K562 (cell line): ENCODE results near the gene UBE2V1. TPM values are rescaled to one million over a fixed set of nuclear protein-coding genes. Genes with fewer than 3 reads are reported as not detected.

Experiments used
- ATAC-seq: fragments of 200-7000 bp; cut with Tn5 transposase; 3 replicates; pipeline ENCODE4 v1.9.1; 2020; ENCODE audit warnings: moderate library complexity
- BruUV-seq: library from RNA; stranded (reverse); fragments of 400-500 nt; replicated peaks from 2 replicates; lab custom pipeline; 2021; lab: Mats Ljungman, UMichigan
- CTCF ChIA-PET: fragments of 300-600 bp; formaldehyde crosslinking; extraction: SDS; loops from one replicate; lab custom pipeline; 2021; ENCODE audit warnings: low intra/inter-chr PET ratio; lab: Yijun Ruan, JAX
- POLR2A ChIA-PET: fragments of 300-600, 350-650 bp; sonication (Branson Sonifier 250); formaldehyde crosslinking; extraction: SDS; loops from one replicate; lab custom pipeline; 2021; ENCODE audit warnings: antibody characterized with exemption, inconsistent platforms; lab: Yijun Ruan, JAX
- DNase-seq, 4 experiments: peaks; one replicate each; pipeline versions ENCODE4 v3.0.0 to v3.0.0-alpha.2; 2011 to 2018; ENCODE audit warnings: low spot score in 3 of 4, mixed read lengths in 3 of 4; ENCODE audit errors: extremely low read depth in 1 of 4
- FAIRE-seq: peaks from 2 replicates; lab custom pipeline; 2011; peaks lifted over from hg19 to GRCh38; lab: Jason Lieb, UNC
- H2AFZ ChIP-seq: 2 replicates; pipeline ENCODE4 v1.6.0; 2011; ENCODE audit warnings: low read depth, low read length, control low read depth, inconsistent platforms
- H3K27ac ChIP-seq: fragments of 200-600 bp; 3 replicates; pipeline ENCODE4 v1.8.0; 2011; ENCODE audit warnings: low read depth, mild to moderate bottlenecking, control low read depth, inconsistent platforms, low read length, moderate library complexity, mixed read lengths; ENCODE audit errors: extremely low read depth
- H3K27me3 ChIP-seq, 2 experiments: fragments of 300-600 bp in 1 of 2; 2 replicates in 1 of 2; 3 replicates in 1 of 2; pipeline versions ENCODE4 v1.6.0 to v1.8.0; 2011; ENCODE audit warnings: inconsistent platforms in 2 of 2, low read length in 2 of 2, mild to moderate bottlenecking in 1 of 2, mixed read lengths in 1 of 2, moderate library complexity in 1 of 2; ENCODE audit not compliant: control insufficient read depth in 2 of 2, insufficient read depth in 2 of 2
- H3K36me3 ChIP-seq: fragments of 300-600 bp; 3 replicates; pipeline ENCODE4 v1.8.0; 2011; ENCODE audit warnings: mild to moderate bottlenecking, low read length, inconsistent platforms; ENCODE audit not compliant: control insufficient read depth, insufficient read depth
- H3K4me1 ChIP-seq, 2 experiments: fragments of 200-600 bp in 1 of 2; replicated peaks in 1 of 2; 2 replicates in 1 of 2; 3 replicates in 1 of 2; pipeline versions ENCODE4 v1.5.1 to v1.8.0; 2011; ENCODE audit warnings: inconsistent platforms in 2 of 2, low read length in 2 of 2, mild to moderate bottlenecking in 1 of 2, mixed read lengths in 1 of 2, moderate library complexity in 1 of 2; ENCODE audit not compliant: control insufficient read depth in 2 of 2, insufficient read depth in 2 of 2
- H3K4me2 ChIP-seq: 2 replicates; pipeline ENCODE4 v1.6.1; 2011; ENCODE audit warnings: low read length, control low read depth, inconsistent platforms, mixed read lengths; ENCODE audit not compliant: insufficient read depth
- H3K4me3 ChIP-seq: fragments of 200-600 bp; sonication (generic), shearing (Covaris generic); 2 replicates; pipeline ENCODE4 v1.5.1; 2016; ENCODE audit warnings: control low read depth, inconsistent platforms
- H3K79me2 ChIP-seq: fragments of 200-600 bp; 3 replicates; pipeline ENCODE4 v1.8.0; 2011; ENCODE audit warnings: low read length, inconsistent platforms; ENCODE audit not compliant: control insufficient read depth, insufficient read depth
- H3K9ac ChIP-seq, 2 experiments: 2 replicates each; pipeline versions ENCODE4 v1.6.0 to v1.6.1; 2011; ENCODE audit warnings: low read depth in 2 of 2, low read length in 2 of 2, control low read depth in 1 of 2, inconsistent platforms in 1 of 2, mild to moderate bottlenecking in 1 of 2, mixed read lengths in 1 of 2; ENCODE audit not compliant: insufficient read depth in 1 of 2
- H3K9me1 ChIP-seq: one replicate; pipeline ENCODE4 v1.6.0; 2011; ENCODE audit warnings: inconsistent platforms, mild to moderate bottlenecking, low read length, moderate library complexity; ENCODE audit not compliant: control insufficient read depth, insufficient read depth
- H3K9me3 ChIP-seq: replicated peaks from 2 replicates; pipeline ENCODE4 v1.5.1; 2011; ENCODE audit warnings: low read depth, low read length, inconsistent platforms; ENCODE audit not compliant: control insufficient read depth, insufficient read depth
- H4K20me1 ChIP-seq: replicated peaks from 2 replicates; pipeline ENCODE4 v1.6.1; 2011; ENCODE audit warnings: low read length, inconsistent platforms, mixed read lengths; ENCODE audit not compliant: control insufficient read depth, insufficient read depth
- CUX1 ChIP-seq: fragments of 200-800 bp; sonication (Bioruptor generic); IDR thresholded peaks from 2 replicates; pipeline ENCODE4 v1.6.1; 2016; ENCODE audit warnings: missing genetic modification characterization, missing compliant biosample characterization
- GABPA ChIP-seq: fragments of 200-800 bp; sonication (Bioruptor generic); conservative IDR thresholded peaks from 2 replicates; pipeline ENCODE4 v1.6.1; 2016; ENCODE audit warnings: low read depth, missing genetic modification characterization, missing compliant biosample characterization
- MAZ ChIP-seq, 2 experiments: fragments of 450-650 bp in 1 of 2; sonication (generic) in 1 of 2; formaldehyde crosslinking; IDR thresholded peaks in 1 of 2; conservative IDR thresholded peaks in 1 of 2; 2 replicates each; pipeline versions ENCODE4 v1.4.0 to v1.5.0; 2020; ENCODE audit warnings: mild to moderate bottlenecking in 1 of 2, missing genetic modification reagents in 1 of 2
- PHB2 ChIP-seq: fragments of 450-650 bp; IDR thresholded peaks from 2 replicates; pipeline ENCODE4 v1.6.1; 2017; ENCODE audit warnings: low read depth
- PKNOX1 ChIP-seq: fragments of 450-650 bp; IDR thresholded peaks from 2 replicates; pipeline ENCODE4 v1.6.1; 2016
- SPI1 ChIP-seq: IDR thresholded peaks from 2 replicates; pipeline ENCODE4 v1.6.1; 2011; ENCODE audit warnings: low read depth, low read length, control low read depth, borderline replicate concordance
- ZMIZ1 ChIP-seq, 2 experiments: fragments of 150-350 bp in 1 of 2; IDR thresholded peaks; 2 replicates each; pipeline ENCODE4 v1.6.1; 2012 to 2016; ENCODE audit warnings: low read depth in 2 of 2, low read length in 2 of 2, mild to moderate bottlenecking in 1 of 2, moderate library complexity in 1 of 2
- ZNF174 ChIP-seq: fragments of 250-450 bp; sonication (Bioruptor Pico); IDR thresholded peaks from 2 replicates; pipeline ENCODE4 v1.4.0; 2020; ENCODE audit warnings: mild to moderate bottlenecking
- ZNF583 ChIP-seq: fragments of 250-450 bp; sonication (Bioruptor Pico); IDR thresholded peaks from 2 replicates; pipeline ENCODE4 v1.4.0; 2020
- WGBS: fragments of 100-300 bp; shearing (Covaris generic); methylation state at CpG from one replicate; pipeline ENCODE4 v1.1.6; 2016; ENCODE audit warnings: low coverage, mixed read lengths; ENCODE audit not compliant: insufficient coverage; ENCODE audit errors: missing lambda C conversion rate; 5-methylcytosine and 5-hydroxymethylcytosine counted together
- in situ Hi-C: fragments of 300-500 bp; cut with MboI; formaldehyde crosslinking; loops from 4 replicates; pipeline ENCODE4 v1.15.0; 2018; ENCODE audit warnings: inconsistent platforms, mixed read lengths
- intact Hi-C: fragments of 100-400 bp; cut with micrococcal nuclease; formaldehyde crosslinking; loops from 2 replicates; pipeline ENCODE4 v1.14.2; 2022
- polyA plus RNA-seq, 8 experiments: library from polyadenylated mRNA; depleted of rRNA in 4 of 8; stranded (reverse) in 5 of 8; unstranded in 3 of 8; fragments of >200 nt; fragmentation: Nextera tagmentation in 2 of 8; fragmentation: Illumina TruSeq in 1 of 8; extraction: Ambion mirVana in 2 of 8; extraction: Trizol in 1 of 8; gene quantifications; 2 replicates each; pipeline versions ENCODE4 v1.2.1 to v1.2.3, GENCODE V29; 2011 to 2014; ENCODE audit warnings: inconsistent platforms in 1 of 8, missing spikeins in 1 of 8
- total RNA-seq, 7 experiments: library from RNA; depleted of rRNA in 6 of 7; stranded (reverse); fragments of >200 nt in 6 of 7; fragmentation: Illumina TruSeq in 2 of 7; extraction: Trizol in 2 of 7; gene quantifications; 2 replicates each; pipeline versions ENCODE4 v1.2.1 to v1.2.3, GENCODE V29; 2011 to 2021; ENCODE audit warnings: low replicate concordance in 1 of 7

UBE2V1 gene
- total and polyA plus RNA-seq, 9 of the 15 experiments (the other 6 are each of a cell fraction or from before 2014, with no cell fraction given): 93.0 to 357 (median 119) TPM

- FAIRE-seq (peak; percentile 91), DNase-seq (peak; percentile 41 to 79 (median 56)), ATAC-seq (peak; percentile 89)
- Histone ChIP-seq H3K36me3 (peaks cover 78% of the 10 kb centered on the region), H3K9ac (peak overlapping the region; percentile 61 to 91), H3K27me3 (no peaks in the 10 kb centered on the region), H3K4me3 (peak overlapping the region; percentile 13; the same call in 1 of the 2 replicates), H3K27ac (peak overlapping the region; percentile 84), H3K4me2 (peak overlapping the region; percentile 73), H3K4me1 (peaks cover 26 to 52% of the 10 kb centered on the region in 2 experiments), H3K9me1 (no peaks in the 10 kb centered on the region), H3K79me2 (peaks cover 69% of the 10 kb centered on the region), H4K20me1 (0 out of 2 replicates have a peak, but pooled peaks cover 11% of the 10 kb centered on the region), H2AFZ (peak overlapping the region; percentile 49; the same call in 1 of the 2 replicates), H3K9me3 (no peaks in the 10 kb centered on the region)
- in situ Hi-C loops: no loop called here
- ChIA-PET POLR2A (interaction anchor here (0.7 to 3.4 kb wide), 6 partner anchors 8 to 161 kb away, joined by 3 to 16 read pairs (median 4); no protein-coding TSS in a partner anchor), CTCF (no interaction called here)
- WGBS: 29% methylated on average over 17 of the region's 17 CpGs
- intact Hi-C loops: no loop called here
- BruUV-seq: no TSS peak
- TF ChIP-seq CUX1 (CRISPR knock-in tag) (peak; percentile 79; the same call in 1 of the 2 replicates), ZNF174 (CRISPR knock-in tag) (no peak), ZMIZ1 (IDR thresholded peaks at IDR 0.05; ENCODE audit: low read depth in 2 of 2, low read length in 2 of 2) (no peak), SPI1 (peak; percentile 57; the same call in 1 of the 2 replicates), PHB2 (no peak), MAZ (CRISPR knock-in tag; conservative IDR thresholded peaks at IDR 0.05 in 1 of 2, IDR thresholded peaks at IDR 0.05 in 1 of 2) (peak in 1 of 2 experiments; percentile 68; a peak in 2 of 4 replicates), ZNF583 (CRISPR knock-in tag) (0 out of 2 replicates have a peak, but pooled peaks have one; percentile 31), PKNOX1 (peak; percentile 84), GABPA (tag) (peak; percentile 78)
These were observed 34.0 kb upstream of the UBE2V1 start for GRCh38 chr20:50146732-50147662.
